Tibial artery (tissue), 4 donors: Measurements from ENCODE around the gene ANKZF1.

Source experiments
- DNase-seq, 2 donors: peaks; one replicate each; pipeline ENCODE4 v3.0.0-alpha.2; 2019
- H3K27ac ChIP-seq, 2 donors: fragments of 200-600 bp; sonication (generic) in 1 of 2; 1 replicate in 1 of 2; 2 replicates in 1 of 2; pipeline ENCODE4 v1.5.1; 2018 to 2019; ENCODE audit warnings: mild to moderate bottlenecking in 1 of 2
- H3K27me3 ChIP-seq, 2 donors: fragments of 200-600 bp; sonication (generic) in 1 of 2; one replicate each; pipeline versions ENCODE4 v1.5.1 to v1.6.0; 2016 to 2019
- H3K36me3 ChIP-seq, 3 donors: fragments of 200-600 bp; sonication (generic) in 2 of 3; one replicate each; pipeline ENCODE4 v1.5.1; 2016 to 2019; ENCODE audit warnings: mild to moderate bottlenecking in 2 of 3
- H3K4me1 ChIP-seq, 4 donors: fragments of 200-600 bp; sonication (generic) in 2 of 4; 1 replicate in 3 of 4; 2 replicates in 1 of 4; pipeline ENCODE4 v1.5.1; 2016 to 2019
- H3K4me3 ChIP-seq, 2 donors: fragments of 200-600 bp; sonication (generic) in 1 of 2; 1 replicate in 1 of 2; 2 replicates in 1 of 2; pipeline ENCODE4 v1.5.1; 2018 to 2019; ENCODE audit warnings: mild to moderate bottlenecking in 2 of 2
- H3K9me3 ChIP-seq, 3 donors: fragments of 200-600 bp; sonication (generic) in 1 of 3; one replicate each; pipeline ENCODE4 v1.5.1; 2016 to 2019
- CTCF ChIP-seq, 2 experiments: fragments of 200-600 bp in 1 of 2; fragments of 450-650 bp in 1 of 2; IDR thresholded peaks; one replicate each; pipeline ENCODE4 v1.5.1; 2017 to 2019; ENCODE audit warnings: antibody characterized with exemption in 2 of 2, mild to moderate bottlenecking in 1 of 2, moderate library complexity in 1 of 2
- intact Hi-C: fragments of 100-400 bp; cut with DNase I; formaldehyde crosslinking; loops from one replicate; pipeline ENCODE4 v1.15.0; 2023; ENCODE audit warnings: low total_unique reads

Gene ANKZF1

GRCh38 chr2:219261024-219261855 lies 31.6 kb downstream of the ANKZF1 start:
- intact Hi-C loops: no loop called here

GRCh38 chr2:219266232-219266631 lies 36.6 kb downstream of the ANKZF1 start:
- no peaks in the 10 kb centered on the region for H3K9me3 ChIP-seq
- no peaks in the 10 kb centered on the region for H3K4me1 ChIP-seq
- no peak for DNase-seq
- intact Hi-C loops: no loop called here
- peaks cover 0 to 1% of the 10 kb centered on the region in 2 donors for H3K27me3 ChIP-seq
- no peak for TF ChIP-seq CTCF (IDR thresholded peaks at IDR 0.05)
- no peak overlapping the region for H3K27ac ChIP-seq
- H3K4me3 ChIP-seq: no peak overlapping the region
- no peaks in the 10 kb centered on the region for H3K36me3 ChIP-seq

More at GRCh38 chr2:219261024-219261855, 31.6 kb downstream of the ANKZF1 start:
- H3K27me3 ChIP-seq: peaks cover 0 to 22% of the 10 kb centered on the region in 2 donors
- H3K36me3 ChIP-seq: no peaks in the 10 kb centered on the region
- no peaks in the 10 kb centered on the region for H3K9me3 ChIP-seq
- no peaks in the 10 kb centered on the region for H3K4me1 ChIP-seq
- no peak overlapping the region for H3K27ac ChIP-seq
- no peak for TF ChIP-seq CTCF (IDR thresholded peaks at IDR 0.05)
- H3K4me3 ChIP-seq: no peak overlapping the region
- no peak for DNase-seq

GRCh38 chr2:219266886-219267285 lies 37.3 kb downstream of the ANKZF1 start:
- Histone ChIP-seq H3K9me3 (no peaks in the 10 kb centered on the region), H3K4me1 (no peaks in the 10 kb centered on the region), H3K27ac (no peak overlapping the region), H3K4me3 (no peak overlapping the region), H3K36me3 (no peaks in the 10 kb centered on the region), H3K27me3 (no peaks in the 10 kb centered on the region)
- intact Hi-C loops: no loop called here
- no peak for DNase-seq
- no peak for TF ChIP-seq CTCF (IDR thresholded peaks at IDR 0.05)

GRCh38 chr2:219268294-219268693 lies 38.7 kb downstream of the ANKZF1 start:
- TF ChIP-seq CTCF (IDR thresholded peaks at IDR 0.05): no peak
- Histone ChIP-seq H3K9me3 (no peaks in the 10 kb centered on the region), H3K36me3 (no peaks in the 10 kb centered on the region), H3K27me3 (no peaks in the 10 kb centered on the region), H3K27ac (no peak overlapping the region), H3K4me1 (no peaks in the 10 kb centered on the region), H3K4me3 (no peak overlapping the region)
- no peak for DNase-seq
- intact Hi-C loops: no loop called here

- H3K4me1 ChIP-seq: peaks cover 0 to 9% (median 6%) of the 10 kb centered on the region in 4 donors
- intact Hi-C loops: no loop called here
- H3K27ac ChIP-seq: no peak overlapping the region
- DNase-seq: no peak
- no peaks in the 10 kb centered on the region for H3K36me3 ChIP-seq
- H3K4me3 ChIP-seq: no peak overlapping the region
- H3K9me3 ChIP-seq: no peaks in the 10 kb centered on the region
- no peak for TF ChIP-seq CTCF (IDR thresholded peaks at IDR 0.05)
- H3K27me3 ChIP-seq: no peaks in the 10 kb centered on the region
Observed at GRCh38 chr2:219269362-219270054, 39.9 kb downstream of the ANKZF1 start.
